Measurements from ENCODE around the gene HSD3B7.

DNA sequence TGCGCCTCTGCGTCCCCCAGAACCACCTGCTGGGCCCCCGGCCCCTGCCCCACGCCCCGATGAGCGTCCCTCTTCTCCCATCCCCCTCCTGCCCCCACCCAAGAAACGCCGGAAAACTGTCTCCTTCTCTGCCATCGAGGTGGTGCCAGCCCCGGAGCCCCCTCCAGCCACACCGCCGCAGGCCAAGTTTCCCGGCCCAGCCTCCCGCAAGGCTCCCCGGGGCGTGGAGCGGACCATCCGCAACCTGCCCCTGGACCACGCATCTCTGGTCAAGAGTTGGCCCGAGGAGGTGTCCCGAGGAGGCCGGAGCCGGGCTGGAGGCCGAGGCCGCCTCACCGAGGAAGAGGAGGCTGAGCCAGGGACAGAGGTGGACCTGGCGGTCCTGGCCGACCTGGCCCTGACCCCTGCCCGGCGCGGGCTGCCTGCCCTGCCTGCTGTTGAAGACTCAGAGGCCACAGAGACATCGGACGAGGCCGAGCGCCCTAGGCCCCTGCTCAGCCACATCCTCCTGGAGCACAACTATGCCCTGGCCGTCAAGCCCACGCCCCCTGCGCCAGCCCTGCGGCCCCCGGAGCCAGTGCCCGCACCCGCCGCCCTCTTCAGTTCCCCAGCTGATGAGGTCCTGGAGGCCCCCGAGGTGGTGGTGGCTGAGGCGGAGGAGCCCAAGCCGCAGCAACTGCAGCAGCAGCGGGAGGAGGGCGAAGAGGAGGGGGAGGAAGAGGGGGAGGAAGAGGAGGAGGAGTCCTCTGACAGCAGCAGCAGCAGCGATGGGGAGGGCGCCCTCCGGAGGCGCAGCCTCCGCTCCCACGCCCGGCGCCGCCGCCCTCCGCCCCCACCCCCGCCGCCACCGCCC lies 5.6 kb upstream of the HSD3B7 start:
- TF ChIP-seq, protein P1, sequence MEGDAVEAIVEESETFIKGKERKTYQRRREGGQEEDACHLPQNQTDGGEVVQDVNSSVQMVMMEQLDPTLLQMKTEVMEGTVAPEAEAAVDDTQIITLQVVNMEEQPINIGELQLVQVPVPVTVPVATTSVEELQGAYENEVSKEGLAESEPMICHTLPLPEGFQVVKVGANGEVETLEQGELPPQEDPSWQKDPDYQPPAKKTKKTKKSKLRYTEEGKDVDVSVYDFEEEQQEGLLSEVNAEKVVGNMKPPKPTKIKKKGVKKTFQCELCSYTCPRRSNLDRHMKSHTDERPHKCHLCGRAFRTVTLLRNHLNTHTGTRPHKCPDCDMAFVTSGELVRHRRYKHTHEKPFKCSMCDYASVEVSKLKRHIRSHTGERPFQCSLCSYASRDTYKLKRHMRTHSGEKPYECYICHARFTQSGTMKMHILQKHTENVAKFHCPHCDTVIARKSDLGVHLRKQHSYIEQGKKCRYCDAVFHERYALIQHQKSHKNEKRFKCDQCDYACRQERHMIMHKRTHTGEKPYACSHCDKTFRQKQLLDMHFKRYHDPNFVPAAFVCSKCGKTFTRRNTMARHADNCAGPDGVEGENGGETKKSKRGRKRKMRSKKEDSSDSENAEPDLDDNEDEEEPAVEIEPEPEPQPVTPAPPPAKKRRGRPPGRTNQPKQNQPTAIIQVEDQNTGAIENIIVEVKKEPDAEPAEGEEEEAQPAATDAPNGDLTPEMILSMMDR (conservative IDR thresholded peaks at IDR 0.05; ENCODE audit: low read length), result no peak
- TF ChIP-seq EZH2phosphoT487 (IDR thresholded peaks at IDR 0.05; ENCODE audit: borderline replicate concordance, low read depth, low read length), result no peak

All from OCI-LY7 (cell line).